ENCODE results near the gene CTBP2. TPM values are rescaled to one million over a fixed set of nuclear protein-coding genes. Genes with fewer than 3 reads are reported as not detected.
A peak's percentile ranks its signal among the peaks of the same experiment; 100 is the strongest.
"Not testable (repeated sequence)": the region's sequence is repeated elsewhere in the genome, so short reads cannot be mapped to it uniquely, and the experiment has no call there.

Gene CTBP2
- total RNA-seq, 4 donors from 2014 or later: 65.9 to 129 (median 71.2) TPM

- no peak for DNase-seq
- intact Hi-C loops (cut with DNase I; ENCODE audit: low total_unique reads): no loop called here
Observed at GRCh38 chr10:125060026-125060425, 100.3 kb downstream of the CTBP2 start.

GRCh38 chr10:125059348-125059747, 101.0 kb downstream of the CTBP2 start:
- H3K27me3 ChIP-seq, H3K9me3 ChIP-seq, H3K4me3 ChIP-seq, H3K36me3 ChIP-seq, DNase-seq: not testable (repeated sequence)
- H3K4me1 ChIP-seq: peaks cover 50 to 80% of the 10 kb centered on the region in 2 donors
- H3K27ac ChIP-seq: peak overlapping the region; percentile 91 to 99
- intact Hi-C loops (cut with DNase I; ENCODE audit: low total_unique reads): loop anchor here (10.0 kb wide), 1 partner anchor 95 kb away; no protein-coding TSS in a partner anchor

More at GRCh38 chr10:125060026-125060425, 100.3 kb downstream of the CTBP2 start:
- no peaks in the 10 kb centered on the region for H3K9me3 ChIP-seq
- no peaks in the 10 kb centered on the region for H3K36me3 ChIP-seq
- peak overlapping the region; percentile 91 to 99 for H3K27ac ChIP-seq
- peaks cover 43 to 76% of the 10 kb centered on the region in 2 donors for H3K4me1 ChIP-seq
- H3K27me3 ChIP-seq: no peaks in the 10 kb centered on the region
- TF ChIP-seq POLR2A (IDR thresholded peaks at IDR 0.05): no peak
- TF ChIP-seq CTCF (IDR thresholded peaks at IDR 0.05): no peak
- no peak overlapping the region for H3K4me3 ChIP-seq

GRCh38 chr10:125057158-125058001, 103.0 kb downstream of the CTBP2 start:
- DNase-seq: peak; percentile 85 to 93
- peaks cover 45 to 63% of the 10 kb centered on the region in 2 donors for H3K4me1 ChIP-seq
- no peak overlapping the region for H3K4me3 ChIP-seq
- H3K36me3 ChIP-seq: no peaks in the 10 kb centered on the region
- peak; percentile 9 to 44 for TF ChIP-seq POLR2A (IDR thresholded peaks at IDR 0.05)
- TF ChIP-seq CTCF (IDR thresholded peaks at IDR 0.05): no peak
- no peaks in the 10 kb centered on the region for H3K27me3 ChIP-seq
- intact Hi-C loops (cut with DNase I; ENCODE audit: low total_unique reads): loop anchor here (10.0 kb wide), 1 partner anchor 97 kb away; no protein-coding TSS in a partner anchor
- H3K27ac ChIP-seq: peak overlapping the region; percentile 91 to 99
- no peaks in the 10 kb centered on the region for H3K9me3 ChIP-seq

- Histone ChIP-seq H3K36me3 (no peaks in the 10 kb centered on the region), H3K27me3 (no peaks in the 10 kb centered on the region), H3K4me3 (no peak overlapping the region), H3K27ac (peak overlapping the region; percentile 91 to 99), H3K9me3 (no peaks in the 10 kb centered on the region), H3K4me1 (peaks cover 38 to 54% of the 10 kb centered on the region in 2 donors)
- intact Hi-C loops (cut with DNase I; ENCODE audit: low total_unique reads): loop anchor here (10.0 kb wide), 1 partner anchor 98 kb away; no protein-coding TSS in a partner anchor
- no peak for DNase-seq
- TF ChIP-seq CTCF (IDR thresholded peaks at IDR 0.05) (no peak), POLR2A (IDR thresholded peaks at IDR 0.05) (no peak)
Observed at GRCh38 chr10:125056161-125057132, 103.9 kb downstream of the CTBP2 start.

GRCh38 chr10:125055446-125055845, 104.9 kb downstream of the CTBP2 start:
- H3K4me3 ChIP-seq: no peak overlapping the region
- H3K27ac ChIP-seq: peak overlapping the region; percentile 91 to 99
- TF ChIP-seq CTCF (IDR thresholded peaks at IDR 0.05): no peak
- no peak for TF ChIP-seq POLR2A (IDR thresholded peaks at IDR 0.05)
- peaks cover 35 to 51% of the 10 kb centered on the region in 2 donors for H3K4me1 ChIP-seq
- no peaks in the 10 kb centered on the region for H3K27me3 ChIP-seq
- no peaks in the 10 kb centered on the region for H3K36me3 ChIP-seq
- H3K9me3 ChIP-seq: no peaks in the 10 kb centered on the region
- no peak for DNase-seq
- intact Hi-C loops (cut with DNase I; ENCODE audit: low total_unique reads): loop anchor here (10.0 kb wide), 1 partner anchor 99 kb away; no protein-coding TSS in a partner anchor
